HG02973 (cell line): Measurements from ENCODE around the gene TBC1D4.
"Not testable (repeated sequence)": the region's sequence is repeated elsewhere in the genome, so short reads cannot be mapped to it uniquely, and the experiment has no call there.

Experiments
- ATAC-seq: cut with Tn5 transposase; IDR thresholded peaks from one replicate; pipeline ENCODE4 v1.9.1; 2021; ENCODE audit warnings: moderate library complexity; ENCODE audit not compliant: unreplicated experiment

The TBC1D4 gene

GRCh38 chr13:75364131-75364713 lies 117.7 kb downstream of the TBC1D4 start:
- no peak for ATAC-seq

- no peak for ATAC-seq
These were observed 118.6 kb downstream of the TBC1D4 start for GRCh38 chr13:75363371-75363770.

GRCh38 chr13:75362026-75362425 lies 119.9 kb downstream of the TBC1D4 start:
- no peak for ATAC-seq

- ATAC-seq: no peak
These were observed 121.8 kb downstream of the TBC1D4 start for GRCh38 chr13:75360170-75360569.

- no peak for ATAC-seq
These were observed 122.7 kb downstream of the TBC1D4 start for GRCh38 chr13:75359266-75359665.

GRCh38 chr13:75357576-75358289 lies 124.2 kb downstream of the TBC1D4 start:
- ATAC-seq: peak; percentile 91

GRCh38 chr13:75356421-75356820 lies 125.5 kb downstream of the TBC1D4 start:
- ATAC-seq: no peak

- no peak for ATAC-seq
These were observed 126.4 kb downstream of the TBC1D4 start for GRCh38 chr13:75355609-75356008.

- peak; percentile 55 for ATAC-seq
These were observed 128.2 kb downstream of the TBC1D4 start for GRCh38 chr13:75353781-75354193.

GRCh38 chr13:75352641-75353327 lies 129.2 kb downstream of the TBC1D4 start:
- ATAC-seq: no peak

- not testable (repeated sequence) for ATAC-seq
These were observed 130.4 kb downstream of the TBC1D4 start for GRCh38 chr13:75351538-75351937.

- no peak for ATAC-seq
These were observed 134.0 kb downstream of the TBC1D4 start for GRCh38 chr13:75347925-75348324.

- ATAC-seq: no peak
These were observed 134.5 kb downstream of the TBC1D4 start for GRCh38 chr13:75347457-75347856.

- no peak for ATAC-seq
These were observed 136.8 kb downstream of the TBC1D4 start for GRCh38 chr13:75345193-75345592.

GRCh38 chr13:75341028-75341427 lies 140.9 kb downstream of the TBC1D4 start:
- ATAC-seq: peak; percentile 80

GRCh38 chr13:75339635-75340374 lies 142.2 kb downstream of the TBC1D4 start:
- ATAC-seq: no peak

GRCh38 chr13:75334634-75335447 lies 147.1 kb downstream of the TBC1D4 start:
- ATAC-seq: no peak

GRCh38 chr13:75333103-75333502 lies 148.9 kb downstream of the TBC1D4 start:
- no peak for ATAC-seq

GRCh38 chr13:75331792-75332349 lies 150.1 kb downstream of the TBC1D4 start:
- ATAC-seq: no peak

- no peak for ATAC-seq
These were observed 151.2 kb downstream of the TBC1D4 start for GRCh38 chr13:75330770-75331169.
